NCI-H748 treated with DMSO at 0.1 percent for 48 hours (cell line): ENCODE measurements around the gene NDUFAF8.

Experiments used
- DNase-seq: peaks from one replicate; lab custom pipeline; 2025; lab: John Stamatoyannopoulos, UW

Gene NDUFAF8

DNA sequence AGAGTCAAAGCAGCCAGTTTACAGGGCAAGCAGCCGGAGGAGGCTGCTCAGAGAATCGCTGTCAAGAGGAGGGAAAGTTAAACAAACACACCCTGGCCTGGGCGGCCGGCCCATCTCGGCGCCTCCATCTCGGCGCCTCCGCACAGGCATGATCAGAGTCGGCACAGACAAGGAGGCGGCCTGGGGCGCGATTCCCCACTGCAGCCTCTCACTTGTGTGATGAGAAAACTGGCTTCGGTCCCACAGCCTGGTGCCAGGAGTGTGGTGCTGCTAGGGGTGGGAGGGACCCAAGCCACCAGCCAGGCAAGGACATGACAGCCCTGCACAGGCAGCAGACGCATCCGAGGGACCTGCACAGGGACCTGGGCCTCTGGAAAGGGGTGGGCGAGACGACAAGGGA lies 38.3 kb downstream of the NDUFAF8 start:
- DNase-seq = no peak

DNA sequence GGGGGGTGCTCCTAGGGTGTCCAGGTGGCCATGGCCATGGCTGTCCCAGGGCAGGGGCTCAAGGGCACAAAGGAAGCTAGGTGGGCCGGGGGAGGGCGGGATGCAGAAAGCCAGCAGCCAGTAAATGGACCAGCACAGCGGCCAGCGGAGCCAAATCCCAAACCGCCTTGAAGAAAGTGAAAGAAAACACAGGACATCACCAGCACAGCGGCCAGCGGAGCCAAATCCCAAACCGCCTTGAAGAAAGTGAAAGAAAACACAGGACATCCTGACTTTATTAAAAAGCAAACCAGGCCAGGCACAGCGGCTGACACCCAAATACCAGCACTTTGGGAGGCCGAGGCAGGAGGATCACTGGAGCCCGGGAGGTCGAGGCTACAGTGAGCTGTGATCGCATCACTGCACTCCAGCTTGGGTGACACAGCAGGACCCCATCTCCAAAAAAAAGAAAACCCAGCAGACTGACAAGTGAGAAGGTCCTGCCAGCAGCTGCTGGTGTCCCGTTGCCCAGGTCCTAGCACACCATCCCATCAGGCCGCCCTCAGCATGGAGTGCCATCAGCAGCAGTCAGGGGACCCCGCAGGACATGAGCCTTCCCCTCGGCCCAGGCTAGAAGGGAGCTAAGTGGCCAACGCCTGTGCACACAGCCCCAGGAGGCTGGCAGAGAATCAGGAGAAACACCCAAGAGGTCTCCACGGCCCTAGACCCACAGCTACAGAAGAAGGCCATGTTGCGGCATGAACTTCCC lies 39.0 kb downstream of the NDUFAF8 start:
- no peak for DNase-seq

DNA sequence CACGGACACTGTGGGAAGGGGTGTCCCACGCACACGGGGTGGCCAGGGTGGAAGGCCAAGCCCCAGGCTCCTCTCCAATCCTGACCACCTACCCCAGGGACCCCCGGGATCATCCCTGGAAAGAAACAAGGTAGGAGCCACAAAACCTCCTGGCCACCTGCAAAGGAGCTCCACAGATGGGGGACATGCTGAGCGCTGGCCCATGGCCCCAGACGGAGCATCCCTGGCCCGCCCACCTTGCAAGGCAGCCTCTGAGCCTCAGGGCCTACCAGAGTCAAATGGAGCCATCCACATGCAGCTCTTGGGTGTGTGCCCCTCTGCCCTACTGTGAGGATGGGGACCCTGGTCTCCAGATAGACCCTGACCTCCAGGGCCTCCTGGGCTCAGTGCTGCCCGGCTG lies 39.7 kb downstream of the NDUFAF8 start:
- no peak for DNase-seq

DNA sequence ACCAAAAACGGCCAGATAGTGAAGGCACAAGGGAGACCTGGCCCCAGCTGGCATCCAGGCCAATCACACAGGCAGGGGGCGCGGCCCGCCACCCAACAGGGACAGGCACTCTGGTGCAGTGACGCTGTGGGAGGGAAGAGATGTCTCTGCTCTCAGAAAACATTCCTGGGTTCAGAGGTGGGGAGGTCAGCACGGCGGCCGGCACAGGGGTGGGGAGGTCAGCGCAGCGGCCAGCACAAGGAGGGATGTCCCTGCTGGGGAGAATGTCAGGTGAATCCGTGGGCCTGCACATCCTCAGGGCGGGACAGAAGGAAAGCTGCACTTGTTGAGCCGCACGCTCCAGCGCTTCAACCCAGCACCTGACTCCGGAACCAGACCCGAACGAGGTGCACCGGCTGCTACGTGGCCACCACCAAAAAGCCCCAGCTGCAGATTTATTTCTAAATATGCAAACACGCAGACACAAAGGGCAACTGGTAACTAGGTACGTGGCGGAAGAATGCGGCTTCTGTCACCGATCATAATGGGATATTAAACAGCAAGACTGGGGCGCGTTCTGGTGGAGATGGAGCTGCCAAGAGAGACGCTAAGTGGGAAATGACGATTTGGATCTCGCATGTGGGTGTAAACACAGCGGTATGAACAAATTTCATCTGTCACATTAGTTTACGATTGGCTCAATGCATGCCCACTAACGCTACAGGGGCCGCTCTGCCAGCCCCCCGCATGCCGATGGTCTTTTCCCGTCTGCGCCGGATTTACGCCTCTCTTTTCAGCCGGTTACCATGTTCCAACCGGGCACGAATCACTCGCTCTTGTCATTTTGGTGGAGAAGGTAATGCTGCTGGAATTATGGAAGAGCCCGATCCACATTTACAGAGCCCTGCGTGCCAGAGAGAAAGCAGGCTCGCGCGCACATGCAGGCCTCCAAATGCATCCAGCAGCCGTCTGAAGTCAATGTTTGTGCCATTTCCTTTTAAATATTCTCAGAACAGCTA lies 40.5 kb downstream of the NDUFAF8 start:
- DNase-seq = no peak

DNA sequence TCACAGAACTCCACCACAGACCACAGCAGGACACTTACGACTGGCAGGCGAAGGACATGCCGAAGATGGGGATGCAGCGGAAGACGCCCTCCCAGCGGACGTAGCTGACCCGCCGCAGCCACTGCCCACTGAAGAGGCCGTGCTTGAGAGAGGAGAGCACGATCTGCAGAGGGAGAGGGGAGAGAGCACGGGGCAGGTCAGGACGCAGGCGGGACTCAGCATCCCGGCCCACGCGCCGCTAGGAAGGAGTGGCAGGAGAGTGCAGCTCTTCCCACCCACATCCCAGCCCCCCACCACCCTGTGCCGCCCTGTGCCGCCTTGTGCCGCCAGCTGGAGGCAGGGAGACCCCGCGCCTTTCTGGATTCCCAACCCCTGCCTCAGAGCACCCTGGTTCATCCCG lies 41.5 kb downstream of the NDUFAF8 start:
- no peak for DNase-seq

DNA sequence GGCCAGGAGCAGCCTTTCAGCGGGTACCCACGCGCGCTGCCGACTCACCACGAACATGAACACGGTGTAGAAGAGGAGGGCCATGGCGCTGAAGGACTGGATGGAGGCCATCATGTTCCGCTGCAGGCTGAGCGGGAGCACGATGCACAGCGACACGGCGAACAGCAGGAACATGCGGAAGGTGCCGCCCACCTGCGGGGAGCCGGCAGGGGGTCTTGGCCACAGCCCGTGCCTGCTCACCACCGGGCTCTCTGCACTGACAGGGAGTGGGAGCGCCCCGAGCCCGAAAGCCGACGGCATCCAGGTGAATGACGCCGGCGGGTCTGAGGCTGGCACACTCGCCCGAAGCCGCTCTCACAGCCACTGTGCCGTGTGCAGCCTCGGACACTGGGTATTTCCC lies 43.0 kb downstream of the NDUFAF8 start:
- DNase-seq = no peak

DNA sequence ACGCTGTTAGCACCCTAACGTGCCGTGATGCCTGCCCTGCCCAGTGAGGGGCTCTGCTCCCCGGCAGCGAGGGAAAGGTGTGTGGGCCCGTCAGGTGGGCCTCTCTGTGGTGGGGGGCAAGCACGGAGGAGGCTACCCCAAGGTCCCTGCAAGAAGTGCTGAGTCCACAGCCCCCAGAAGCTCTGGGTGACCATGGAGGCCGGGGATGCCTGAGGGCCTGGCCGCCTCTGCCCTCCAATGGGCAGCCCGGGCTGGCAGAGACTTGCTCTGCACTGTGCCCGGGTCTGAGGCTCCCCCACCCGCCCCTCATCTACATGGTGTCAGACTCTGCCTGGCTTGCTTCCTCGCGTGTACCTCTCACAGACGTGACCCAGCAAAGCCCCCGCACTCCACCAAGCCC lies 43.8 kb downstream of the NDUFAF8 start:
- DNase-seq = no peak

DNA sequence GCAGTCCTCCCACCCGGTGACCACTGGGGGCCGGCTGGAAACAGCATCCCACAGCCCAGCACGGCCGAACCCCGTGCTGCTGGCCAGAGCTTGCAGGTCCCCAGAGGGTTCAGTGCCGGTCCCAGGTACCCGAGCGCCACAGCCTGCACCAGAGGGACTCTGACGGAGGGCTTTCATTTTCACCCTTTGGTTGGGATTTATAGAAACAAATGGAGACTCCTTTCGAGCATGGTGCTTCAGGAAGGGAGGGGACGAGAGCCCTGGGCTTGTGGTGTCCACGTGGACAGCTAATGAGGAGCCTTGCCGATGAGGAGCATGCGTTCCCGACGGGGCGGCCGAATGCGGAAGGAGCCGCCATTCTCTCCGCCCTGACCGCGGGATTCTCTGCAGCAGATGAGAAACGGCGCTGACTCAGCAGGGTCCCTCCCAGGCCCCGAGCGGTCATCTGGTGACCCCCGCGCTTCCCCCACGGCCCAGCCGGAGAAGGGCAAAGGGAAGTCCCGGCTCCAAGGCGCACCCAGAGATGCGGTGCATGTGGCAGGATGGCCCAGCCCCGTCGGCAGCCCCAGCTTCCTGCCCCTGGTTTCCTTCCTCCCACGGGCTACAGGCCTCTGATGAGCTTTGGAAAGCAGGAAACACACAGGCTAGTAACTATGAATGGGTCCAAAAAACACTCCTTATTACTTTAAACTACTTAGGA lies 46.2 kb downstream of the NDUFAF8 start:
- no peak for DNase-seq

DNA sequence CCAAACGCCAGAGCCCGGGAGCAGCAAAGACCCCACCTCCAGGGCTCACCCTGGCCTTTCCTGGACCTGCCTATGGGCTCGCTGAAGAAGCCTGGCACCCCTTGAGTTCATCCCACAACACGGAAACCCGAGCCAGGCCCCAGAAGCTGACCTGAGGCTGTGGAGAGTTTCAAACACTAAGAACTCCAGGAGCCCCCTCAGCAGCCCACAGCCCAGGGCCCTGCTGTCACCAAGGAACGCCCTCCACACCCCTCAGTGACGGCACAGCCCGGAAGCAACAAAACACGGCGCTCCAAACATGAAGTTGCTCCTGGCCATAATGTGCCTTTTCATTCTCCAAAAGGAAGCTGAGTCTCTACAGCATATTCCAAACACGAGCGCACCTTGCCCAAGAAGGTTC lies 46.8 kb downstream of the NDUFAF8 start:
- no peak for DNase-seq

DNA sequence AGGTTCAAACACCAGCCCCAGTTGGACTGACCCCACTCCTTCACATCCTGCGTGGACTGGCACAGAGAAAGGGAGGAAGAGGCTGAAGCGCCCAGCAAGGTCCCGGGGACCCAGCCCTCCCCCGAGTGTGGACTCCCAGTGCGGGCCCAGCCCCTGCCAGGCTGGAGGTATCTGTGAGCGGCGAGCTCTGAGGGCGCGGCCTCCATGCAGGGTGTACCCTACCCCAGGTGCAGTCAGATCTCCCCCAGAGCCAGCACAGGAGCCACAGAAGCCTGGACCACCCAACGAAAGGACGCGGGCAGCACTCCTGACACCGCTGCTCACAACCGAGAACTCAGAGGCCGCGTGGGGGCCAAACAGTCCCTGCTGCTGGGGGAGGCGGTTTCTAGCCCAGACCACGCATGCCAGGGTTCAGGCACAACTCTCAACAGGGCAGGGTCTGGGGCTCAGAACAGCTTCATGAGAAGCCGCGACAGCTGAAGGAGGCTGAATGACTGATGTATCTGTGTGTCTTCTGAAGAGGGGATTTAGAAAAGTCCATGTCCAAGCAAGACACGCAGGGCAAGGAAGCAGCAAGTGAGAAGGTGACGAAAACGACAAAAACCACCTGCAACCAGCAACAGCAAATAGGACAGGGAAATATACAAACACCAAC lies 47.5 kb downstream of the NDUFAF8 start:
- DNase-seq = no peak

DNA sequence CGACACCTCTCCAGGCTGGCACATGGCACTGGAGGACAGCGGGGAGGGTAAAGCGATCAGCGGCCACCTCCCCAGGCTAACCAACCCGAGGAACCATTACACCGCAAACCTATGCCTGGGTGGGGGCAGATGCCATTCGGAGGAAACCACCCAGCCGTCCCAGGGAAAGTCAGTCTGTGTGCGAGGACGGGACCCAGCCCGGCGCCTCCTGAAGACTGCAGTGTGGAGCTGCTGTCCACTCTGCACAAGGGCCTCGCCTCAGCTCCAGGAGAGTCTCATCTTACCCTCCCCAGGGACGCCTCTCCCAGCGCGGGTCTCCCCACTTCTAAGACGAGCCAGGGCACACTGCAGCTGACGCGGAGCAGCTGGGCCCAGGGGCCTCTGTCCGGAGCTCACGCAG lies 48.0 kb downstream of the NDUFAF8 start:
- DNase-seq = no peak

DNA sequence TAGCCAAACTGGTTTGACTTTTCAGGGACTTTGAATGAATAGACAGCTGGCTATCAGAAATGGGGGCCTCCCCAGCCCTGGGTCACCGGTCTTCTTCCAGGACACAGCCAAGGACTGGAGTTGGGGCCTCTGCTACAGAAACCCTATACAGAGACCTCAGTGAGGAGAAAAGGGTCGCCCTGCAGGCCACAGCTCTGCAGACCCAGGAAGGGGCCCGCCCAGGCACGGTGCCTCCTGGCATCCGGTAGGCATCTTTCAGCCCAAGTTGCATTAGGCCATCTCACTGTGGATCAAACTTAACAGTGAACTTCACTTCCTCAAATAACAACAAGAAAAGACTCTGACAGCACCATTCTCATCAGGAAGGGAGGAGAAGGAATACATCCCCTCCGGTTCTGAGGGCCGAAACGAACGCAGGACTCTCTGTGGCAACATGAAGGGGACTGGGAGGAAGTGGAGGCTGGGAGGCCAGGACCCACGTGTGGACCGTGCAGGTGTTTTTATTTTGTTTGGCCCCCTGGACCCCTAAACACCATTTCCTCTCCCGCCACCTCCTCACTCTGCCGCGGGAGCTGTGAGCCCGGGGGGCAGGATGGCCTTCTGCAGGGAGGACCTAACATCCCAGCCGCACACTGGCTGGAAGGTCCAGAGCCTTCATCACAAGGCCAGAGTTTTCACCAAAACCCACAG lies 48.8 kb downstream of the NDUFAF8 start:
- DNase-seq = no peak

DNA sequence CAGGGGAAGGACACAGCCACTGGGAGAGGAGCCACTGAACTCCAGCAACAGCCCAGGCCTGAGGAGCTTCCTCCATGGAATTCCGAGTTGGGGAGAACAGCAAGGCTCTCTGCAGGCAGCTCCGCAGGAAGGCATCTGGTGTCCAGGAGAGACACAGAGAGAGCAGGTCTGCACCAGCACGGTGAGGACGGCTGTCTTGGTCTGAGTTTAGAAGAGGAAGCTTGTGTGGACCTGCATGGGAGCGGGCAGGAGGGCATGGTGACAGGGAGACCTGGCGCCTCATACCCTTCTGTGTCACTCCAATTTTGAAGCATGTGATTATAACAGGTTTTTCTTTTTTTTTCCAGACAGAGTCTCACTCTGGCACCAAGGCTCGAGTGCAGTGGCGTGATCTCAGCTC lies 49.6 kb downstream of the NDUFAF8 start:
- no peak for DNase-seq

DNA sequence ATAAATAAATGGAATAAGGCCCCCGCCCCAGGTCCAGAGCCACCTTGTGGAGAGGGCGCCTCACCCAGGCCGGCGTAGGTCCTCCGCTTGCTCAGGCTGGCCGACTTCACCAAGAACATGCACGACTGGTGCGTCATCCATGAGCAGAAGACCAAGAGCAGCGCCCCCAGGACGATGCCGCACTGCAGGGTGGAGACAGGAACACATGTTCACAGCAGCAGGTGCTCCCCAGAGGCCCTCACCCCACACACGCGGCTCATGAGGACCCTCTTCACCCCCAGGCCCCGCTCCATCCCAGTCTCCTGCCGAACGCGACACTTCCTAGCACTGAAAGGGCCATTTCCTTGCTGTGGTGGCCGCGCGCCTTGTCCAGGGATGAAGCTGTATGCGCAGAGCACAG lies 50.5 kb downstream of the NDUFAF8 start:
- DNase-seq = no peak

DNA sequence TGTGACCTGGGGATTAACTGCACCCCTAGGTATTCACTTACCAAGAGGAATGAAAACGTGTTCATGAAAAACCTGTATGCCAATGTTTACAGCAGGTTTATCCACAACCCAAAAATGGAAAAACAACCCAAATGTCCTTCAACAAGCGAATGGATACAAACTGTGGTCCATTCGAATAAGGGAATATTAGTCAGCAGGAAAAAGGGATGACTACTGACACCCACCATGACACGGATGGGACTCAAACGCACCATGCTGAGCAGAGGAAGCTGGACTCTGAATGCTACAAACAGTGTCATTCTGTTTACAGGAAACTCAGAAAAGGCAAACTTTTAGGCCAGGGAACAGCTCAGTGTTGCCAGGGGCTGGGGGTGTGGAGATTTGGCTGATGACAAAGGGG lies 51.1 kb downstream of the NDUFAF8 start:
- no peak for DNase-seq
